IMR-90 (cell line): Measurements from ENCODE around the gene CLMP.

Experiments used
- BHLHE40 ChIP-seq: fragments of 150-350 bp; IDR thresholded peaks from 2 replicates; pipeline ENCODE4 v1.6.1; 2016; ENCODE audit warnings: mild to moderate bottlenecking, low read depth, low read length
- CEBPB ChIP-seq: IDR thresholded peaks from 2 replicates; pipeline ENCODE4 v1.6.1; 2012; ENCODE audit warnings: low read depth, low read length, improper control_type of control experiment
- CHD1 ChIP-seq: IDR thresholded peaks from 2 replicates; pipeline ENCODE4 v1.6.1; 2012; ENCODE audit warnings: low read depth, low read length, improper control_type of control experiment
- FOS ChIP-seq: fragments of 150-350 bp; IDR thresholded peaks from 2 replicates; pipeline ENCODE4 v1.6.1; 2016; ENCODE audit warnings: low read depth, low read length
- MAFK ChIP-seq: IDR thresholded peaks from 2 replicates; pipeline ENCODE4 v1.6.1; 2012; ENCODE audit warnings: low read depth, low read length, improper control_type of control experiment
- MAZ ChIP-seq: IDR thresholded peaks from 2 replicates; pipeline ENCODE4 v1.6.1; 2012; ENCODE audit warnings: low read depth, mild to moderate bottlenecking, low read length, improper control_type of control experiment, moderate library complexity, borderline replicate concordance
- MXI1 ChIP-seq: IDR thresholded peaks from 2 replicates; pipeline ENCODE4 v1.6.1; 2012; ENCODE audit warnings: low read depth, mild to moderate bottlenecking, low read length, moderate library complexity, borderline replicate concordance
- POLR2A ChIP-seq: IDR thresholded peaks from 2 replicates; pipeline ENCODE4 v1.6.1; 2012; ENCODE audit warnings: mild to moderate bottlenecking, low read depth, low read length
- RAD21 ChIP-seq: IDR thresholded peaks from 2 replicates; pipeline ENCODE4 v1.6.1; 2012; ENCODE audit warnings: low read length, improper control_type of control experiment
- RCOR1 ChIP-seq: IDR thresholded peaks from 2 replicates; pipeline ENCODE4 v1.6.1; 2012; ENCODE audit warnings: mild to moderate bottlenecking, low read length, improper control_type of control experiment; ENCODE audit not compliant: insufficient replicate concordance
- RFX5 ChIP-seq: IDR thresholded peaks from 2 replicates; pipeline ENCODE4 v1.8.0; 2012; ENCODE audit warnings: low read depth, mild to moderate bottlenecking, low read length, moderate library complexity
- SMC3 ChIP-seq: fragments of 150-350 bp; IDR thresholded peaks from 2 replicates; pipeline ENCODE4 v1.6.1; 2016; ENCODE audit warnings: low read depth, mild to moderate bottlenecking, antibody characterized with exemption, low read length, moderate library complexity
- USF2 ChIP-seq: fragments of 150-350 bp; IDR thresholded peaks from 2 replicates; pipeline ENCODE4 v1.6.1; 2017; ENCODE audit warnings: mild to moderate bottlenecking, antibody characterized with exemption, low read length, low read depth
- TF ChIP-seq, protein P1 (sequence below): conservative IDR thresholded peaks from 2 replicates; pipeline ENCODE4 v1.5.1; 2012; ENCODE audit warnings: mild to moderate bottlenecking, low read depth, low read length, improper control_type of control experiment

- TF ChIP-seq, protein P1, sequence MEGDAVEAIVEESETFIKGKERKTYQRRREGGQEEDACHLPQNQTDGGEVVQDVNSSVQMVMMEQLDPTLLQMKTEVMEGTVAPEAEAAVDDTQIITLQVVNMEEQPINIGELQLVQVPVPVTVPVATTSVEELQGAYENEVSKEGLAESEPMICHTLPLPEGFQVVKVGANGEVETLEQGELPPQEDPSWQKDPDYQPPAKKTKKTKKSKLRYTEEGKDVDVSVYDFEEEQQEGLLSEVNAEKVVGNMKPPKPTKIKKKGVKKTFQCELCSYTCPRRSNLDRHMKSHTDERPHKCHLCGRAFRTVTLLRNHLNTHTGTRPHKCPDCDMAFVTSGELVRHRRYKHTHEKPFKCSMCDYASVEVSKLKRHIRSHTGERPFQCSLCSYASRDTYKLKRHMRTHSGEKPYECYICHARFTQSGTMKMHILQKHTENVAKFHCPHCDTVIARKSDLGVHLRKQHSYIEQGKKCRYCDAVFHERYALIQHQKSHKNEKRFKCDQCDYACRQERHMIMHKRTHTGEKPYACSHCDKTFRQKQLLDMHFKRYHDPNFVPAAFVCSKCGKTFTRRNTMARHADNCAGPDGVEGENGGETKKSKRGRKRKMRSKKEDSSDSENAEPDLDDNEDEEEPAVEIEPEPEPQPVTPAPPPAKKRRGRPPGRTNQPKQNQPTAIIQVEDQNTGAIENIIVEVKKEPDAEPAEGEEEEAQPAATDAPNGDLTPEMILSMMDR = no peak
- no peak for TF ChIP-seq RAD21
- no peak for TF ChIP-seq MXI1
- TF ChIP-seq RCOR1 = no peak
- no peak for TF ChIP-seq USF2
- TF ChIP-seq POLR2A = no peak
- no peak for TF ChIP-seq SMC3
- TF ChIP-seq BHLHE40 = no peak
- TF ChIP-seq CHD1 = no peak
- no peak for TF ChIP-seq MAZ
- TF ChIP-seq CEBPB = no peak
- TF ChIP-seq RFX5 = no peak
- TF ChIP-seq FOS = no peak
- no peak for TF ChIP-seq MAFK
These were observed 118.6 kb downstream of the CLMP start for GRCh38 chr11:123076484-123076883.
